Karpas-422 (cell line): ENCODE results near the gene SLC25A34. TPM values are rescaled to one million over a fixed set of nuclear protein-coding genes. Genes with fewer than 3 reads are reported as not detected.

Experiments used
- DNase-seq: peaks from one replicate; pipeline ENCODE4 v3.0.0-alpha.2; 2015
- H2AFZ ChIP-seq: fragments of 200-600 bp; sonication (generic); 2 replicates; pipeline ENCODE4 v1.6.1; 2014; ENCODE audit warnings: antibody characterized with exemption, low read length, mixed read lengths
- H3K27ac ChIP-seq: fragments of 200-600 bp; sonication (generic); 2 replicates; pipeline ENCODE4 v1.5.1; 2014; ENCODE audit warnings: mild to moderate bottlenecking, low read length, moderate library complexity
- H3K27me3 ChIP-seq: fragments of 200-600 bp; sonication (generic); 2 replicates; pipeline ENCODE4 v1.6.1; 2014; ENCODE audit warnings: low read length, mixed read lengths
- H3K36me3 ChIP-seq: fragments of 200-600 bp; sonication (generic); 2 replicates; pipeline ENCODE4 v1.6.1; 2014; ENCODE audit warnings: low read length, mixed read lengths; ENCODE audit not compliant: insufficient read depth
- H3K4me1 ChIP-seq: fragments of 200-600 bp; sonication (generic); 2 replicates; pipeline ENCODE4 v1.6.1; 2014; ENCODE audit warnings: mild to moderate bottlenecking, low read length, mixed read lengths
- H3K4me2 ChIP-seq: fragments of 200-600 bp; sonication (generic); 2 replicates; pipeline ENCODE4 v1.6.1; 2014; ENCODE audit warnings: low read length, low read depth, mild to moderate bottlenecking; ENCODE audit not compliant: poor library complexity, severe bottlenecking
- H3K4me3 ChIP-seq: fragments of 200-600 bp; sonication (generic); 2 replicates; pipeline ENCODE4 v1.5.1; 2014; ENCODE audit warnings: mild to moderate bottlenecking, antibody characterized with exemption, low read length, mixed read lengths
- H3K79me2 ChIP-seq: fragments of 200-600 bp; sonication (generic); 2 replicates; pipeline ENCODE4 v1.6.1; 2014; ENCODE audit warnings: mild to moderate bottlenecking, low read length, mixed read lengths
- H3K9ac ChIP-seq: fragments of 200-600 bp; sonication (generic); 2 replicates; pipeline ENCODE4 v1.6.0; 2014; ENCODE audit warnings: low read length
- H3K9me2 ChIP-seq: fragments of 200-600 bp; sonication (generic), shearing (Covaris generic); replicated peaks from 2 replicates; pipeline ENCODE4 v1.6.0; 2014; ENCODE audit warnings: mild to moderate bottlenecking, low read length, moderate library complexity; ENCODE audit not compliant: insufficient read depth
- H3K9me3 ChIP-seq: fragments of 300-700, 200-600 bp; sonication (generic); 2 replicates; pipeline ENCODE4 v1.6.1; 2014; ENCODE audit warnings: low read length, mixed read lengths
- H4K20me1 ChIP-seq: fragments of 200-600 bp; sonication (generic); 2 replicates; pipeline ENCODE4 v1.6.1; 2014; ENCODE audit warnings: mild to moderate bottlenecking, antibody characterized with exemption, low read length, low read depth; ENCODE audit not compliant: insufficient read depth
- total RNA-seq: library from RNA; depleted of rRNA; stranded (reverse); fragments of >200 nt; shearing (Covaris generic); gene quantifications from 2 replicates; pipeline ENCODE4 v1.2.3, GENCODE V29; 2014; ENCODE audit warnings: low replicate concordance

The SLC25A34 gene
- total RNA-seq, 1 experiment from 2014 or later, result 0.52 TPM

- no peak overlapping the region for H3K9ac ChIP-seq
- no peak overlapping the region for H2AFZ ChIP-seq
- no peaks in the 10 kb centered on the region; the same call in 1 of the 2 replicates for H3K36me3 ChIP-seq
- H3K9me2 ChIP-seq, result no peaks in the 10 kb centered on the region
- H3K4me2 ChIP-seq, result no peak overlapping the region
- peaks cover 9% of the 10 kb centered on the region for H3K79me2 ChIP-seq
- H3K27ac ChIP-seq, result no peak overlapping the region
- no peaks in the 10 kb centered on the region for H3K27me3 ChIP-seq
- H3K4me3 ChIP-seq, result no peak overlapping the region
- peaks cover 6% of the 10 kb centered on the region; the same call in 1 of the 2 replicates for H4K20me1 ChIP-seq
- no peak for DNase-seq
- H3K9me3 ChIP-seq, result no peaks in the 10 kb centered on the region
- no peaks in the 10 kb centered on the region for H3K4me1 ChIP-seq
These were observed 16.5 kb upstream of the SLC25A34 start for GRCh38 chr1:15719381-15720120.

DNA sequence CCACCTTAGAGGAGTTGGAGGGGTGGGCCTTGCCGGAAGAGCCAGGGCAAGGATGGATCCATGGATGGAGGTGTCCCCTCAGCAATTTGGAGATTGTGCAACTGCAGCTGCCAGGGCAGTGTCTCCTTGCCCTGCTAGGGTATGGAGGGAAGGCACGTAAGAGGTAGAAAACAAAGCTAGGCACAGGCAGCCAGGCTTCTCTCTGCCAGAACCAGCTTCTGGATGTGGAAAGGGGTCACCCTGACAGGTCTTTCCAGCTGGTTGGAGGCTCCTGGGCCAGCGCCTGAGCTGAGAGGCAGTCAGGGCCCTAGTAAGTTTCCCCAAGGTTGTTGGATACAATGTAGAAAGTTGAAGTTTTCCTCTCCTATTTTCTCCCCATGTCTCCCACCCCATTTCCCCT lies 15.2 kb upstream of the SLC25A34 start:
- H3K4me3 ChIP-seq, result no peak overlapping the region
- H3K9me3 ChIP-seq, result no peaks in the 10 kb centered on the region
- 0 out of 2 replicates have a peak, but pooled peaks cover under 1% of the 10 kb centered on the region for H4K20me1 ChIP-seq
- no peaks in the 10 kb centered on the region; the same call in 1 of the 2 replicates for H3K36me3 ChIP-seq
- no peak for DNase-seq
- no peak overlapping the region for H2AFZ ChIP-seq
- H3K9ac ChIP-seq, result no peak overlapping the region
- no peaks in the 10 kb centered on the region for H3K27me3 ChIP-seq
- no peaks in the 10 kb centered on the region for H3K79me2 ChIP-seq
- no peaks in the 10 kb centered on the region for H3K4me1 ChIP-seq
- no peaks in the 10 kb centered on the region for H3K9me2 ChIP-seq
- H3K27ac ChIP-seq, result no peak overlapping the region
- H3K4me2 ChIP-seq, result no peak overlapping the region

DNA sequence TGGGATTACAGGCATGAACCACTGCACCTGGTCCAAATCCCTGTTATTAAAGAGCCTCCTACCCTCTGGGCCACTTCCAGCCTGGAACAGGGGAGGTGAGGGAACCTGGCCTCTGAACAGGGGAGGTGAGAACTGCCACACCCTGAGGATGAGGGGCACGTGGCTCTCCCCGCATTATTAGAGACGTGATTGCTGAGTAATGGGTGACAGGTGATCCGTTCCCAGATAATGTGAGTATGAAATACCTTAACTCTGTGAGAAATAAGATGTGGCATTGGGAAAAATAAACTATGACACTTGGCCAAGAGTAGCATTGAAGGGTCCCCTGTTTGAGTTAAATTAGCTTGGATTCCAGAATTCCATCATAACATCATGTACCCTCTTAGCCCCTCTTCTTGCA lies 13.6 kb upstream of the SLC25A34 start:
- no peak overlapping the region for H2AFZ ChIP-seq
- DNase-seq, result no peak
- no peak overlapping the region for H3K4me3 ChIP-seq
- H3K9ac ChIP-seq, result no peak overlapping the region
- H3K27ac ChIP-seq, result no peak overlapping the region
- H3K79me2 ChIP-seq, result no peaks in the 10 kb centered on the region
- no peaks in the 10 kb centered on the region for H3K9me2 ChIP-seq
- H3K4me2 ChIP-seq, result no peak overlapping the region
- H4K20me1 ChIP-seq, result no peaks in the 10 kb centered on the region
- H3K27me3 ChIP-seq, result no peaks in the 10 kb centered on the region
- no peaks in the 10 kb centered on the region for H3K36me3 ChIP-seq
- H3K9me3 ChIP-seq, result no peaks in the 10 kb centered on the region
- H3K4me1 ChIP-seq, result no peaks in the 10 kb centered on the region

DNA sequence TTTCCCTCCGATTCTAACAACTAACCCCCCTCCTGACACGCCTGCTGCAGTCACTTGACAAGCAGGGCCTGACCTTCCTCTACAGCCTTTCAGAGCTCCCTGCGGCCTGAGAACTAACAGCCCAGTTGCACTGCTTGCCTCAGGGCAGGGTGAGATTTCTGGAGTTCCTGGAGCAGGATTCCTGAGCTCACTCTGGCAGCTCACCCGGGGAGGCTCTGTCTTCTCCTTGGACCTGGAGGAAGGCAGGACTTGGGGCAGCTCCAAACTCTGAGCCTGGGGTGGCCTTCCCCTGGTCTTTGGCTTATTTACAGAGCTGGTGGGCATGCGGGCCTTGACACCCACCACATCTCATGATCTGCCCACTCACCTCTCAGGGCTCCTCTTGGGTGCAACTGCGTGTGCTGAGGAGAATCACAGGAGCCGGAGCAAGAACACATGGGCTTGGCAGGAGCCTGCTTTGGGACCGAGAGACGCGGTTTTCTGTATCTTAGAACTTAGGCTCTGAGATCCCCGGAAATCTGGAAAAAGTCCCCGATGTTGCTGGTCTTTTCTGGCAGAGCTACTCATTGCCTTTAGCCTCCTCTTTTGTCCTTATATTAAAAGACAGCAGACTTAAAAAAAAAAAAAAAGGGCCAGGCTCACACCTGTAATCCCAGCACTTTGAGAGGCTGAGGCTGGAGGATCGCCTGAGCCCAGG lies 13.1 kb upstream of the SLC25A34 start:
- Histone ChIP-seq H3K27ac (no peak overlapping the region), H3K27me3 (no peaks in the 10 kb centered on the region), H3K36me3 (no peaks in the 10 kb centered on the region), H3K9me3 (no peaks in the 10 kb centered on the region), H3K9me2 (no peaks in the 10 kb centered on the region), H4K20me1 (no peaks in the 10 kb centered on the region), H3K79me2 (no peaks in the 10 kb centered on the region), H3K4me3 (no peak overlapping the region), H2AFZ (no peak overlapping the region), H3K9ac (no peak overlapping the region), H3K4me2 (no peak overlapping the region), H3K4me1 (no peaks in the 10 kb centered on the region)
- DNase-seq, result no peak

GRCh38 chr1:15723631-15724246 lies 12.3 kb upstream of the SLC25A34 start:
- no peaks in the 10 kb centered on the region for H3K9me2 ChIP-seq
- no peaks in the 10 kb centered on the region for H3K79me2 ChIP-seq
- H3K27me3 ChIP-seq, result no peaks in the 10 kb centered on the region
- no peak overlapping the region for H3K4me2 ChIP-seq
- no peaks in the 10 kb centered on the region for H3K36me3 ChIP-seq
- H2AFZ ChIP-seq, result no peak overlapping the region
- H3K9me3 ChIP-seq, result no peaks in the 10 kb centered on the region
- no peaks in the 10 kb centered on the region for H3K4me1 ChIP-seq
- H3K9ac ChIP-seq, result no peak overlapping the region
- no peak for DNase-seq
- no peak overlapping the region for H3K4me3 ChIP-seq
- H3K27ac ChIP-seq, result no peak overlapping the region
- H4K20me1 ChIP-seq, result no peaks in the 10 kb centered on the region

DNA sequence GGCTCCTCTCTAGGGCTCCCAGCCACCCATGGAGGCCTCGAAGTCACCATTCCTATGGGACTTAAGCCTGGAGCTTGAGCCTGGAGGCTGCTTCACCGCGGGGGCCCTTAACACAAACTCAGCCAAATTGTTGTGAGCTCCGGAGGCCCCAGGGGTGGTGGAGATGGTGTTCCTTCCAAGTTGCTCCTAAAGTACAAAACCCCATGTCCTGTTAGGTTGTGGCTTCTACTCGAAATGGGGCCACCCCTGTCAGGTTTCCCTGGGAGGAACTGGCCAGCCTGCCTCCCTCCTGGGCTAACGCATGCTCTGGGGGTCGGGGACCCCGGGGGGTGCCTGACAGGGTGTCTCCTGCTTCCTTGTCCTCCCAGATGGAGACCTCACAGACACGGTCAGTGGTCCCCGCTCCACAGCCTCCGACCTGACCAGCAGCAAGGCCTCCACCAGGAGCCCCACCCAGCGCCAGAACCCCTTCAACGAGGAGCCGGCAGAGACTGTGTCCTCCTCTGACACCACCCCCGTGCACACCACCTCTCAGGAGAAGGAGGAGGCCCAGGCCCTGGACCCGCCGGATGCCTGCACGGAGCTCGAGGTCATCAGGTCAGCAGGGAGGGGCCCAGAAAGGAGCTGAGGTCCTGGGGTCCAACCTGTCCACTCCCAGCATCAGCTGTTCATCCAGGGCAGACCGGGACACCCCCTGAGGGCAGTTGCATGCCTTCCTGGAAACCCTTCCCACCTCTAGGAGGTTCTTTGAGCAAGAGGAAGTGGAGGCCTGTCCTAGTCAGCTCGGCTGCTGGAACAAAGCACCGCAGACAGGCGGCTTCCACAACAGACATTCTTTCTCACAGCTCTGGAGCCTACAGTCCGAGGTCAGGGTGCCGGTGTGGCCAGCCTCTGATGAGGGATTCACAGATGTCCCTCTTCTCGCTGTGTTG lies 10.8 kb upstream of the SLC25A34 start:
- no peaks in the 10 kb centered on the region for H3K79me2 ChIP-seq
- no peak overlapping the region for H2AFZ ChIP-seq
- DNase-seq, result no peak
- no peak overlapping the region for H3K4me2 ChIP-seq
- H3K9me3 ChIP-seq, result no peaks in the 10 kb centered on the region
- H3K4me3 ChIP-seq, result no peak overlapping the region
- H3K27me3 ChIP-seq, result no peaks in the 10 kb centered on the region
- no peak overlapping the region for H3K9ac ChIP-seq
- H4K20me1 ChIP-seq, result no peaks in the 10 kb centered on the region
- H3K4me1 ChIP-seq, result no peaks in the 10 kb centered on the region
- H3K36me3 ChIP-seq, result no peaks in the 10 kb centered on the region
- H3K9me2 ChIP-seq, result no peaks in the 10 kb centered on the region
- H3K27ac ChIP-seq, result no peak overlapping the region

- Histone ChIP-seq H4K20me1 (no peaks in the 10 kb centered on the region), H3K9me2 (no peaks in the 10 kb centered on the region), H2AFZ (no peak overlapping the region), H3K27me3 (no peaks in the 10 kb centered on the region), H3K4me2 (no peak overlapping the region), H3K79me2 (no peaks in the 10 kb centered on the region), H3K4me3 (no peak overlapping the region), H3K9ac (no peak overlapping the region), H3K27ac (no peak overlapping the region), H3K4me1 (no peaks in the 10 kb centered on the region), H3K36me3 (no peaks in the 10 kb centered on the region), H3K9me3 (no peaks in the 10 kb centered on the region)
- DNase-seq, result no peak
These were observed 9.6 kb upstream of the SLC25A34 start for GRCh38 chr1:15726508-15726907.
